ENCODE results near the gene HDGF. TPM values are rescaled to one million over a fixed set of nuclear protein-coding genes. Genes with fewer than 3 reads are reported as not detected.

Gene HDGF
- total RNA-seq, 1 experiment from 2014 or later, result 310 TPM

DNA sequence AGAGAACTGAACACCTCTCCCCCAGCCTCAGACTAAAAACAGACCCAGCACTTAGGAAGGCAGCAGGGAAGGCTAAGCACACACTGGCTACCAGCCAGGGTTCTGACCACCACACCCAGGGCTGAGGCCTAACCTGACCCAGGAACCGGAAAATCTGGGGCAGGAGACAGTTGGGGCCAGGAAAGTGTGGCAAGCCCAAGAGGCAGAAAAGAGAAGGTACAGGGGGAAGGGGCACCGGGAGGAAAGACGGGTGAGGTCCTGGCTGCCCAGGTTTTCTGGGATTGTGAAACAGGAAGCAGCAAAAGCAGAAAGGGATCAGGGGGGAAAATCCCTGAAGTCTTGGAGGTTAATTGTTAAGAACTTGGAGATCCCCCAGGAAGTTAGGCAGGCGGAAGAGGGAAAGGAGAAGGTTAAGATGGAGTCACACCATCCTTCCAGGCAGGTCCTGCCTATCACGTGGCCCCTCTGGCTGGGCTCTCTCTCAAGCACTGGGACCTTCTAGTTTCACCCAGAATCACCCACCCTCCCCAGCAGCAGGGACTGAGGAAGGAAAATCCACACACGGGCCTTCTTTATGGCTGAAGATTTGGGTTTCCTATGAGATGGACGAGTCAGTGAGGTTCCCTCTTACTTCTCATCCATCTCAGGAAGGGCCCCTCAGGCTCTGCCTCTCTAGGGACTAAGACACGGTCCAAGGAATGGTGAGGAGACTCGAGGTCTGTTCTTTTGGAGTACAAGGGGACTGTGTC lies 2.6 kb downstream of the HDGF start:
- TF ChIP-seq, protein P1, sequence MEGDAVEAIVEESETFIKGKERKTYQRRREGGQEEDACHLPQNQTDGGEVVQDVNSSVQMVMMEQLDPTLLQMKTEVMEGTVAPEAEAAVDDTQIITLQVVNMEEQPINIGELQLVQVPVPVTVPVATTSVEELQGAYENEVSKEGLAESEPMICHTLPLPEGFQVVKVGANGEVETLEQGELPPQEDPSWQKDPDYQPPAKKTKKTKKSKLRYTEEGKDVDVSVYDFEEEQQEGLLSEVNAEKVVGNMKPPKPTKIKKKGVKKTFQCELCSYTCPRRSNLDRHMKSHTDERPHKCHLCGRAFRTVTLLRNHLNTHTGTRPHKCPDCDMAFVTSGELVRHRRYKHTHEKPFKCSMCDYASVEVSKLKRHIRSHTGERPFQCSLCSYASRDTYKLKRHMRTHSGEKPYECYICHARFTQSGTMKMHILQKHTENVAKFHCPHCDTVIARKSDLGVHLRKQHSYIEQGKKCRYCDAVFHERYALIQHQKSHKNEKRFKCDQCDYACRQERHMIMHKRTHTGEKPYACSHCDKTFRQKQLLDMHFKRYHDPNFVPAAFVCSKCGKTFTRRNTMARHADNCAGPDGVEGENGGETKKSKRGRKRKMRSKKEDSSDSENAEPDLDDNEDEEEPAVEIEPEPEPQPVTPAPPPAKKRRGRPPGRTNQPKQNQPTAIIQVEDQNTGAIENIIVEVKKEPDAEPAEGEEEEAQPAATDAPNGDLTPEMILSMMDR (conservative IDR thresholded peaks at IDR 0.05), result no peak
- H4K20me1 ChIP-seq (ENCODE audit: control insufficient read depth, insufficient read depth, insufficient read length), result no peaks in the 10 kb centered on the region
- H3K79me2 ChIP-seq (ENCODE audit: insufficient read depth, low read length), result peaks cover 32% of the 10 kb centered on the region; the same call in 1 of the 2 replicates
- no peak for DNase-seq
- Mint-ChIP-seq H3K36me3 (ENCODE audit: insufficient read depth in 1 of 3, low read depth in 3 of 3) (peaks cover 22 to 29% (median 27%) of the 10 kb centered on the region in 3 experiments), H3K4me3 (peak overlapping the region; percentile 91 to 94), H3K4me1 (peaks cover 56 to 63% of the 10 kb centered on the region in 2 experiments), H3K27me3 (ENCODE audit: low read depth) (no peaks in the 10 kb centered on the region), H3K27ac (peak overlapping the region; percentile 93 to 99 (median 98)), H3K9me3 (no peaks in the 10 kb centered on the region)
- no peaks in the 10 kb centered on the region for H3K79me1 ChIP-seq (ENCODE audit: insufficient read depth, low read depth, low read length, poor library complexity, severe bottlenecking)
- H2BK15ac ChIP-seq (ENCODE audit: low read depth, low read length), result no peak overlapping the region
- no peak overlapping the region for H2AK5ac ChIP-seq (ENCODE audit: insufficient read length, low read length)
- no peak overlapping the region for H2BK12ac ChIP-seq (ENCODE audit: insufficient read length, low read depth, low read length)
- H2BK20ac ChIP-seq (ENCODE audit: low read depth, low read length, poor library complexity, severe bottlenecking), result no peak overlapping the region
- H4K5ac ChIP-seq (ENCODE audit: insufficient read length, low read depth, low read length), result no peak overlapping the region
- H3K4me1 ChIP-seq (ENCODE audit: insufficient read depth, low read length), result peaks cover 28% of the 10 kb centered on the region
- H3T11ph ChIP-seq (ENCODE audit: low read length), result no peak overlapping the region
- H3K23me2 ChIP-seq (ENCODE audit: insufficient read length, low read depth, low read length, poor library complexity, severe bottlenecking), result peaks cover 23% of the 10 kb centered on the region
- no peak overlapping the region for H2AFZ ChIP-seq (ENCODE audit: low read length)
- no peak overlapping the region for H3K27ac ChIP-seq (ENCODE audit: insufficient read length, low read depth, low read length)
- no peak overlapping the region for H3K18ac ChIP-seq (ENCODE audit: insufficient read length, low read depth, low read length)
- no peak overlapping the region for H3K23ac ChIP-seq (ENCODE audit: insufficient read length, low read depth, low read length)
- no peak overlapping the region for H3K4ac ChIP-seq (ENCODE audit: low read depth, low read length)
- no peak overlapping the region for H4K91ac ChIP-seq (ENCODE audit: insufficient read length, low read depth, low read length)
- no peak overlapping the region for H4K8ac ChIP-seq (replicated peaks; ENCODE audit: insufficient read length, low read depth, low read length)
- no peak overlapping the region for H2BK120ac ChIP-seq (ENCODE audit: low read depth, low read length, poor library complexity, severe bottlenecking)
- H3K9ac ChIP-seq (ENCODE audit: extremely low read depth, insufficient read length, low read length), result peak overlapping the region; percentile 4
- peak overlapping the region; percentile 73 for H3K4me2 ChIP-seq (ENCODE audit: insufficient read depth, insufficient read length, low read length)
- WGBS (ENCODE audit: extremely low coverage, insufficient read length, low lambda C conversion rate), result no CpG with 5 or more reads among the region's 9 CpGs
- no peak overlapping the region for H3K14ac ChIP-seq (ENCODE audit: insufficient read depth, low read length)
- H3K27me3 ChIP-seq (ENCODE audit: insufficient read depth, low read length), result no peaks in the 10 kb centered on the region
- H3K56ac ChIP-seq (ENCODE audit: insufficient read length, low read depth, low read length), result no peak overlapping the region
- H3K9me3 ChIP-seq (ENCODE audit: control insufficient read depth, low read depth, low read length), result no peaks in the 10 kb centered on the region
- H2BK5ac ChIP-seq (ENCODE audit: insufficient read length, low read length), result no peak overlapping the region
